ENCODE data around the gene ANTXR2.

The ANTXR2 gene

DNA sequence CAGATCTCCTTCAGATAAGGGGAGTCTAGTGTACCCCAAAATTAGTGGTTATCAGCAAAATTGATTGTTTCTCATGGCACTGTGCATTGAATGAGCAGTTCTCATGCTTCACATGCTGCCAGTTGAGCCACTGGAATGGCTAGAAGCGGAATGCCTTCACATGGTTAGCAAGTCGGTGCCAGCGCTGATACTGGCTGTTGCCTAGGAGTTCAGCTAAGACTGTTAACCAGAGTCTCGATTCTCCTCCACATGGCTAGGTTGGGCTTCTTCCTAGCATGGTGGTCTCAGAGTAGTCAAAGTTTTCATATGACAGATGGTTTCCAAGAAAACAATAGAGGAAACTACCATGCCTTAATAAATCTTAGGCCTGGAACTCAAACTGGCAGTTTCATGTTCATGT is 12.2 kb downstream of the ANTXR2 start:
- Histone ChIP-seq H3K9me2 (replicated peaks; ENCODE audit: insufficient read depth, low read length) (no peaks in the 10 kb centered on the region; the same call in 1 of the 2 replicates), H3K9ac (ENCODE audit: low read length) (no peak overlapping the region), H3K4me1 (ENCODE audit: low read length) (peaks cover 12% of the 10 kb centered on the region; the same call in 1 of the 2 replicates), H3K4me3 (ENCODE audit: low read length) (no peak overlapping the region), H3K9me3 (replicated peaks; ENCODE audit: insufficient read depth, low read length) (no peaks in the 10 kb centered on the region), H3K4me2 (ENCODE audit: low read depth, low read length) (no peak overlapping the region), H2AFZ (ENCODE audit: low read length) (no peak overlapping the region), H3K27me3 (replicated peaks; ENCODE audit: insufficient read depth, low read length) (no peaks in the 10 kb centered on the region), H3F3A (ENCODE audit: insufficient read depth, low read length) (no peaks in the 10 kb centered on the region), H3K36me3 (replicated peaks; ENCODE audit: insufficient read depth, low read length) (no peaks in the 10 kb centered on the region), H3K79me2 (ENCODE audit: low read length) (no peaks in the 10 kb centered on the region), H3K27ac (ENCODE audit: low read length) (no peak overlapping the region), H4K20me1 (ENCODE audit: insufficient read depth, low read length) (no peaks in the 10 kb centered on the region)
- TF ChIP-seq CTCF (IDR thresholded peaks at IDR 0.05; ENCODE audit: low read length) (no peak), EZH2phosphoT487 (IDR thresholded peaks at IDR 0.05; ENCODE audit: low read length) (no peak), EZH2 (optimal IDR thresholded peaks at IDR 0.05; ENCODE audit: low read depth, low read length) (no peak)
- DNase-seq, result no peak

DNA sequence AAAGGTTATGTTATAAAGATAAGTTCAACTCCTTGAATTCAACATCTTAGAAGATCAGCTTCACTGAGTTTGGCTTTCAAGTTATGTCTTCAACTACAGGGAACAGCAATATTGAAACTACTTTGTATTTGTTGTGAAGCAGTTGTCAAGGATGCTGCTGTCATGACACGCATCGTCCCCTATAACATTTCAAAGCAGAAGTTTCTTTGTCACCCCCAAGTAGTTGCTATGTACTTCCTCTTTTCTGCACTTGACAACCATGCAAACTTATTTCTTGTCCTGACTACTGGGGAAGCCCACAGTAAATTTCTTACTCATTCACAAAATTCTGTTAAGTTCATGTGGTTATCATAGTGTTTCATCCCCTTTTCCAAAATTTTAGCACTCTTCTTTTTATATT is 14.3 kb downstream of the ANTXR2 start:
- Histone ChIP-seq H3K36me3 (replicated peaks; ENCODE audit: insufficient read depth, low read length) (no peaks in the 10 kb centered on the region), H3K79me2 (ENCODE audit: low read length) (no peaks in the 10 kb centered on the region), H3K27ac (ENCODE audit: low read length) (peak overlapping the region; percentile 52), H3K27me3 (replicated peaks; ENCODE audit: insufficient read depth, low read length) (no peaks in the 10 kb centered on the region), H4K20me1 (ENCODE audit: insufficient read depth, low read length) (no peaks in the 10 kb centered on the region), H3K9me3 (replicated peaks; ENCODE audit: insufficient read depth, low read length) (no peaks in the 10 kb centered on the region), H3K4me1 (ENCODE audit: low read length) (peaks cover 4% of the 10 kb centered on the region; the same call in 1 of the 2 replicates), H3K4me3 (ENCODE audit: low read length) (peak overlapping the region; percentile 23; the same call in 1 of the 2 replicates), H3K9me2 (replicated peaks; ENCODE audit: insufficient read depth, low read length) (no peaks in the 10 kb centered on the region; the same call in 1 of the 2 replicates), H3K4me2 (ENCODE audit: low read depth, low read length) (peak overlapping the region; percentile 62), H2AFZ (ENCODE audit: low read length) (peak overlapping the region; percentile 5; the same call in 1 of the 2 replicates), H3K9ac (ENCODE audit: low read length) (peak overlapping the region; percentile 58), H3F3A (ENCODE audit: insufficient read depth, low read length) (no peaks in the 10 kb centered on the region)
- peak; percentile 59 for DNase-seq
- TF ChIP-seq EZH2phosphoT487 (IDR thresholded peaks at IDR 0.05; ENCODE audit: low read length) (no peak), EZH2 (optimal IDR thresholded peaks at IDR 0.05; ENCODE audit: low read depth, low read length) (no peak), CTCF (IDR thresholded peaks at IDR 0.05; ENCODE audit: low read length) (no peak)

GRCh38 chr4:80054375-80054774 is 18.7 kb downstream of the ANTXR2 start:
- Histone ChIP-seq H3K36me3 (replicated peaks; ENCODE audit: insufficient read depth, low read length) (no peaks in the 10 kb centered on the region), H4K20me1 (ENCODE audit: insufficient read depth, low read length) (no peaks in the 10 kb centered on the region), H3K27me3 (replicated peaks; ENCODE audit: insufficient read depth, low read length) (no peaks in the 10 kb centered on the region), H3K4me3 (ENCODE audit: low read length) (no peak overlapping the region), H3K27ac (ENCODE audit: low read length) (no peak overlapping the region), H3K9me2 (replicated peaks; ENCODE audit: insufficient read depth, low read length) (no peaks in the 10 kb centered on the region), H3K4me1 (ENCODE audit: low read length) (peaks cover 4% of the 10 kb centered on the region; the same call in 1 of the 2 replicates), H3K4me2 (ENCODE audit: low read depth, low read length) (no peak overlapping the region), H2AFZ (ENCODE audit: low read length) (no peak overlapping the region), H3K9me3 (replicated peaks; ENCODE audit: insufficient read depth, low read length) (no peaks in the 10 kb centered on the region), H3F3A (ENCODE audit: insufficient read depth, low read length) (no peaks in the 10 kb centered on the region), H3K79me2 (ENCODE audit: low read length) (no peaks in the 10 kb centered on the region), H3K9ac (ENCODE audit: low read length) (no peak overlapping the region)
- no peak for DNase-seq
- TF ChIP-seq EZH2 (optimal IDR thresholded peaks at IDR 0.05; ENCODE audit: low read depth, low read length), result no peak
- TF ChIP-seq EZH2phosphoT487 (IDR thresholded peaks at IDR 0.05; ENCODE audit: low read length), result no peak
- TF ChIP-seq CTCF (IDR thresholded peaks at IDR 0.05; ENCODE audit: low read length), result no peak

Measured in MM.1S (cell line).